GM19395 (cell line): ENCODE data around the gene ATRNL1.
"Not testable (repeated sequence)": the region's sequence is repeated elsewhere in the genome, so short reads cannot be mapped to it uniquely, and the experiment has no call there.

ENCODE experiments used
- ATAC-seq: cut with Tn5 transposase; IDR thresholded peaks from one replicate; pipeline ENCODE4 v1.9.1; 2021; ENCODE audit warnings: mild to moderate bottlenecking, moderate library complexity; ENCODE audit not compliant: unreplicated experiment

ATRNL1 gene

DNA sequence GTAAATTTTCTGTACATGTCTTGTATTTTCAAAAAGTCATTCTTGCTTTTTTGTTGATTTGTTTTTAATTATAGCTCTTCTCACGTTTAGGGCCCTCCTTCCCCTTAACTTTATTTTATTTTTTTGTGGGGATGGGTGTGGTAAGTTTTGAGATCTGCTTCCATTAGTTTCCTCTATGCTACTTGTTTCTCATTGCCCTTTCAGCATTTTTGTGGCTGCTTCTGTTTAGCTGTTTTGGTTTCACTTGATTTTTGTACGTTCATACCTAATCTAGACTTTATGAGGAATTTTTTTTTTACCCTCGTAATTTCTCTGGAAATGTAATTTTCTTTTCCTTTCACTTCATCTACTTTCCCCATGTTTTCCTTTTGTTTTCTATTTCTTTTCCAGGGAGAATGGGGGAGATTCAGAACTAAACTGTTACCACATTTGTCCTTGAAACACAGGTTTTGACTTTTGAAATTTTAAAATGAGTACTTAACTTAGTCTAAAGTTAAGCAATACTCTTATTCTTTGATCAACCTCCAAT is 80.8 kb downstream of the ATRNL1 start:
- no peak for ATAC-seq

DNA sequence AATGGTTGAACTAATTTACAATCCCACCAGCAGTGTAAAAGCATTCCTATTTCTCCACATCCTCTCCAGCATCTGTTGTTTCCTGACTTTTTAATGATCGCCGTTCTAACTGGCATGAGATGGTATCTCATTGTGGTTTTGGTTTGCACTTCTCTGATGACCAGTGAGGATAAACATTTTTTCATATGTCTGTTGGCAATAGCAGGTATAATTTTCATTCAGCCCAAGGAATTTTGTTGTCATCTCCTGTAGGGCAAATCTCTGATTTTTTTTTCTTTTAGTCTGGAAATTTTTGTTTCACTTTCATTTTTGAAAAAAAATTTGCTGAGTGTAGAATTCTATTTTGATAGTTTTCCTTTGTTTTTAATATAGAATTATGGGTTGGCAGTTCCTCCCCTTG is 114.1 kb downstream of the ATRNL1 start:
- not testable (repeated sequence) for ATAC-seq

- ATAC-seq: peak; percentile 66
Measured at GRCh38 chr10:115209133-115209532, 116.0 kb downstream of the ATRNL1 start.

- no peak for ATAC-seq
Measured at GRCh38 chr10:115214829-115215228, 121.7 kb downstream of the ATRNL1 start.

DNA sequence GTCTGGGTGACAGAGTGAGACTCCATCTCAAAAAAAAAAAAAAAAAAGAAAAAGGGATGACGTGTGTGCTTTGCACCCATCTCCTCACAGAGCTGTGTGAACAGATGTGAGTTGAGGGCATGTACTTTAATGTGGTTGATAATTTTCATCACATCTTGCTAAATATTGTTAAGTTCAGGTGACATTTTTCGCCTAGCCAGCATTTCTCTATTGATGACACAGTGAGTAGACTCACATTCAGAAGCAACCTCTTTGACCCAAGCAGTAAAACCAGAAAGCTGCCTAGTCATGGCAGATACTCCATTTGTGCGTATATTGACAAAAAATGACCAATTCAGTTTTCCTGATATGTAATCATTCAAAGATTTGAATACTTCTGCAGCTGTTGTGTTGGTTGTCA is 126.0 kb downstream of the ATRNL1 start:
- no peak for ATAC-seq

DNA sequence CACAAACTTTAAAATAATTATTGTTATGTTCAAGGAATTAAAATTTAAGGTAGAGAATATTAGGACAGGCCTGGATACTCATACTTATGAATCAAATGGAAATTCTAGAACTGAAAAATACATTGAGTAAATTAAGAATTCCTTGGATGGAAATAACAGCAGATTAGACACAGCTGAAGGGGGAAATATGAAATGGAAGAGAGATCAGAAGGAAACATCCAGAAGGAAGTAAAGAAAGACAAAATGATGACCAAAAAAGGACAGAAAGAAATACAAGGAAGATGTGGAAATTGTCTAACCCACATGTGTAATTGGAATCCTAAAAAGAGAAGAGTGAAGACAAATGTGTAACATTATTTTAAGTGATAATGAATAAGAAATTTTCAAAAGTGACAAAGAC is 128.9 kb downstream of the ATRNL1 start:
- ATAC-seq: no peak

DNA sequence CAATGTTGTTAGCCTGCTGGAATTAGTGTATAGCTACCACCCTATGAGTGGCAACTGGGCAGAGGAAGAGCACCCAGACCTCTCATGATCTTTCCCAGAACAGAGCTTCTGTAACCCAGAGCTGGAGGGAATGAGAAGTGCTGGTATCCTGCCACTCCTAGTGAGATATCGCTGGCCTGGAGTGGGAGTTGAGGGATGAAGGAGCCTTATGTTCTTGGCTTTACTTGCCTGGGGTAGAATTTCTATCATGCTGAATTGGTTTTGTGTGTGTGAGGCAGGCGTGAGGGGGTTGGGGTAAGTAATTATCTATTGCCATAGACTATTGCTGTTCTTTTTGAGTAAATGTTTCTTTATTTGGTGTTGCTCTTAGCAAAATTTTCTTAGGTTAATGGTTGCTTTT is 146.6 kb downstream of the ATRNL1 start:
- ATAC-seq: no peak

DNA sequence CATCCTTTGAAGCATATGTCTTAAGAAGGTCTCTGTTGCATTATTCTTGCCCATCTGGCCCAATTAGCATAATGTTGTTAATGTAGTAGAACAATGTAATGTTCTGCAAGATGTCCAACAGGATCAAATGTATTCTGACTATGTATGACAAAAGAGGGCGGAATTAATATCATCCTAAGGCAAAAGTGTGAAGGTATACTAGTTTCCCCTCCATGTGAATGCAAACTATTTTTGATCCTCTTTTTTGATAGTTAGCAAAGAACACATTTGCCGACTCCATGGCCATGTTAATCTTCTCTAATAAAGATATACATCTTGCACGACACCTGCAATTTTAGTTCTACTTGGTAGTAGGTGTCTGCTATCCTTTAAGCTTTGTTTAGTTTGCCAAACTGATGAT is 157.6 kb downstream of the ATRNL1 start:
- ATAC-seq: no peak

GRCh38 chr10:115253765-115254164 is 160.6 kb downstream of the ATRNL1 start:
- ATAC-seq: not testable (repeated sequence)

GRCh38 chr10:115272482-115272881 is 179.3 kb downstream of the ATRNL1 start:
- ATAC-seq: no peak

- no peak for ATAC-seq
Measured at GRCh38 chr10:115278294-115278693, 185.1 kb downstream of the ATRNL1 start.

DNA sequence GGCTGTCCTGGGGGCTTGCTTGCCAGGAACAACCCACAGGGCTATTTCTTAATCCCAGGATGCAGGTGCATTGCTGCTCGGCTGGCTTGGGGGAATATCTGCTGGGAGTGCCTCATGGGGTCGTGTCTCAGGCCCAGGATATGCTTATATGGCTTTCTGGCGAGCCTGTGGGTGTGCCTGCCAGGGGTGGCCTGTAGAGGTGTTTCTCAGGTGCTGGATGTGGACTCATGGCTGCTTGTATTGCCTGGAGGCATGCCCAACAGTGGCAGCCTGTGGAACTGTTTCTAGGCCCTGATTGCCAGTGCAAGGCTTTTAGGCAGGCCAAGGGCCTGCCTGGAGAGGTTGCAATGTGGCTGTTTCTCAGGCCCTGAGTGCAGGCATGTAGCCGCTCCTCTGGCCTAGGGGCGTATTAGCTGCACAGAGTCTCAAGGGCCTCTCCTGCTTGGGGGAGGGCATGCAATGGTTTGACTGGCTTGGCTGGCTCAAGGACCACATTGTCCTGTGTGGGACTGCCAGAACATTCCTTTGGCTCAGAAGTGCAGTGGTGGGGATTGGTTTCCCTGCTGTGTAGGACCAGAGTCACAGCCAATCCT is 202.1 kb downstream of the ATRNL1 start:
- ATAC-seq: no peak

- ATAC-seq: no peak
Measured at GRCh38 chr10:115300080-115300479, 206.9 kb downstream of the ATRNL1 start.

DNA sequence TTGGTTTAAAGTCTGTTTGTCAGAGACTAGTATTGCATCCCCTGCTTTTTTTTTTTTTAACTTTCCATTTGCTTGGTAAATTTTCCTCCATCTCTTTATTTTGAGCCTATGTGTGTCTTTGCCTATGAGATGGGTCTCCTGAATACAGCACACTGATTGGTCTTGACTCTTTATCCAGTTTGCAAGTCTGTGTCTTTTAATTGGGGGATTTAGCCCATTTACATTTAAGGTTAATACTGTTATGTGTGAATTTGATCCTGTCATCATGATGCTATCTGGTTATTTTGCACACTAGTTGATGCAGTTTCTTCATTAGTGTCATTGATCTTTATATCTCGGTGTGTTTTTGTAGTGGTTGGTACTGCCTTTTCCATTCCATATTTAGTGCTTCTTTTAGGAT is 226.5 kb downstream of the ATRNL1 start:
- not testable (repeated sequence) for ATAC-seq

DNA sequence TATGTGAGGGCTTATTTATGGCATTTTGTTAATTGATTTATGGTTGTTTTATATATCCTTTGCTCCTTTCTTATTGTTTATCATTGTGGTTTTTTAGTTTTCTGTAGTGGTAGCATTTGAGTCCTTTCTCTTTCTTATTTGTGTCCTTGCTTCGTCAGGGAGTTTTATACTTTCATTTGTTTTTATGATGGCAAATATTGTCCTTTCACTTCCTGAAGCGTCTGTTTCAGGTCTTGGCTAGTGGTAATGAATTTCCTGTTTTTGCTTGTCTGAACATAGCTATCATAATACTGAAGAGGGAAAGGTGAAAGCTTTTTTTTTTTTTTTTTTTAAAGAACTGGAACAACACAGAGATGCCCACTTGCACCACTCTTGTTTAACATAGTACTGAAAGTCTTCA is 228.2 kb downstream of the ATRNL1 start:
- ATAC-seq: peak; percentile 84

DNA sequence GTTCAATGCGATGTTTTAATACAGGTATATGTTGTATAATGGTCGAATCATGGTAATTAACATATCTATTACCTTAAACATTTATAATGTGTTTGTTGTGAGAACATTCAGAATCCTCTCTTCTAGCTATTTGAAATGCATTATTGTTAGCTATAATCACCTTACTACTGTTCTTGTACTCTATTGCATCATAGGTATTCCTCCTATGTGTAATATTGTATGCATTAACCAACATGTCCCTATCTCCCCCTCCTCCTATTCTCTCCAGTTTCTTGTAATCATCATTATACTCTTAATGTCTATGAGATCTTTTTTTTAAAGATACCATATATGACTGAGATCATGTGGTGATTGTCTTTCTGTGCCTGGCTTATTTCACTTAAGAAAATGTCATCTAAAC is 235.2 kb downstream of the ATRNL1 start:
- no peak for ATAC-seq

- no peak for ATAC-seq
Measured at GRCh38 chr10:115335366-115335765, 242.2 kb downstream of the ATRNL1 start.

DNA sequence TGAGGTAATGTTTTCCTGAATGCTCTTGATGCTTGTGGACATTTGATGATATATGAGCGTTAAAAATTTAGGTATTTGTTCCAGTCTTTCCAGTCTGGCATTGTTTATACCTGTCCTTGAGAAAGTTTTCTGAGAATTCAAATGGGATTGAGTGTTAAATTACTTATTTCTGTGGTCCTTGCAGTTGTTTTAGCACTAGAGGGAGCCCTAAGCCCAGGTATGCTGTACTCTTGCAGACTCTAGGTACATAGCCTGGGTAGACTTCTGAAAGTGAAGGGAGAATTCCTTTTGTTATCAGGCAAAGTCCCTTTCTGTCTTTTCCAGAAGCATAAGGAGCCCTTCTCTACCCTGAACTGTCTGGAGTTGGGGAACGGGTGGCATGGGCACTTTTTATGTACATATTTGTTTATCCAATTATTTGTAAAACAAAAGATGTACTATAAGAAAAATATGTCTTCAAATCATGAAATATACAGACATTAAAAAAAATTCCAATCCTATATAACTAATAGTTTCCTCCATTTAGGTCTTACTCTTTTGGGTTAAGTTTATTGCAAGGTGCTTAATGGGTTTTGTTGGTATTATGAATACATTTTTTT is 262.1 kb downstream of the ATRNL1 start:
- peak; percentile 88 for ATAC-seq

- not testable (repeated sequence) for ATAC-seq
Measured at GRCh38 chr10:115367920-115368319, 274.8 kb downstream of the ATRNL1 start.

DNA sequence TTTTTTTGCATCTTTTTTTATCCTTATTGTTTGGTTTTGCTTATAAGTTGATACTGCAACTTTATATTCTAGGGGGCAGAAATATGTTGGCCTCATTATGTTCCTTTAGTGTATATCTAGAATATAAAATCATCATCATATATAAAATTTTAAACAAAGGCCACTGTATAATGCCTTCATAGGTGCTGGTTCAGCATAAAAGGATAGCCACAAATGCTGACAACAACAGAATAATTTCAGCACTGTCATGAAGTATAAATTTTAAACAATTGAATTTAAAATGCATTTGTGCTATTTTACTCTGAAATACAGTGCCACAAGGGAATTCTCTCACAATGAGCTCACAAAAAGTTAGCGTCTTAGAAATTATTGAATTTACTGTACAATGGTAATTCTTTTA is 285.9 kb downstream of the ATRNL1 start:
- ATAC-seq: no peak

DNA sequence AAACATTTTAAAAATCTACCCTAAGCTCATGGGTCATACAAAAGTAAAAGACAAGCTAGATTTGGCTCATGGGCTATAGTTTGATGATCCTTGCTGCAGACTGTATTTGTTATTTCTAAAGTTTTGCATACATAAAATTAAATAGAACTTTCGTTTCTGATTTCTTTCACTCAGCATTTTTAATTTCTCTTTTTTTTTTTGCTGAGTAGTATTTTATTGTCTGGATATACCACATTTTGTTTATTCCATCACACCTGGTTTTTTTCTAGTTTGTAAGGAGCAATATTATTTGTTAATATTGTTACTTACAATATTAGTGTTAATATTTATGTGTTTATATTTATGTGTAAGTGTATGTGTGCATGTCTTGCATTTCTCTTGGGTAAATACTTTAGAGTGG is 291.5 kb downstream of the ATRNL1 start:
- no peak for ATAC-seq

DNA sequence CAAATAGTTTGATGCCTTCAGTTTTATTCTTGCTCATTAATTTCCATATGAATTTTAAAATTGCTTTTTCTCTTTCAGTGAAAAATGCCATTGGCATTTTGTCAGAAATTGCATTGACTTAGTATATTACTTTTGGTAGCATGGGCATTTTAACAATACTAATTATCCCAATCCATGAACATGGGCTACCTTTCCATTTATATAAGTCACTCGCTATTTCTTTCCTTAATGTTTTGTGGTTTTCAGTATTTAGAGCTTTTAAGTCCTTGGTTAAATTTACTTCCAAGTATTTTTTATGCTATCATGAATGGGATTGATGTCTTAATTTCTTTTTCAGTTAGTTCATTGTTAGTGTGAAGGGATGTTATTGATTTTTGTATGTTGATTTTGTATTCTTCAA is 297.4 kb downstream of the ATRNL1 start:
- ATAC-seq: no peak

DNA sequence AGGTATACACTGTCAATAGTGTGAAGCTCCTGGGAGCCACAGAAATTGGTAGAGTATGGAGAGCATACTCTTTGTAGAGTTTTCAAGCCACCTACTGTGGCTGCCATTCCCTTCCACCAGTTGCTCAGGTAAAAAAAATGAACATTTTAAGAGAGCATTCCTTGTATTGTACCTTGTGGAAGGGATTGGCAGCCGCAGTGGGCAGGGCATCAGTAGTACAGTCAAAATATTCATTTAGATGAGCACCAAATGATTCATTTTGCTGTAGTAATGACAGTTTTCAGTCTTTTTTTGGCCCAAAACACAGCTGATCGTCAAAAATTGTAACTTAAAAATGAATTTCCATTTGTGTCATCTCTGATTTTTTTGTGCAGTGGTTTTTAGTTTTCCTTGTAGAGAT is 304.9 kb downstream of the ATRNL1 start:
- no peak for ATAC-seq
